ENCODE results near the gene LACTBL1.
"Not testable (repeated sequence)": the region's sequence is repeated elsewhere in the genome, so short reads cannot be mapped to it uniquely, and the experiment has no call there.

Gene LACTBL1, protein sequence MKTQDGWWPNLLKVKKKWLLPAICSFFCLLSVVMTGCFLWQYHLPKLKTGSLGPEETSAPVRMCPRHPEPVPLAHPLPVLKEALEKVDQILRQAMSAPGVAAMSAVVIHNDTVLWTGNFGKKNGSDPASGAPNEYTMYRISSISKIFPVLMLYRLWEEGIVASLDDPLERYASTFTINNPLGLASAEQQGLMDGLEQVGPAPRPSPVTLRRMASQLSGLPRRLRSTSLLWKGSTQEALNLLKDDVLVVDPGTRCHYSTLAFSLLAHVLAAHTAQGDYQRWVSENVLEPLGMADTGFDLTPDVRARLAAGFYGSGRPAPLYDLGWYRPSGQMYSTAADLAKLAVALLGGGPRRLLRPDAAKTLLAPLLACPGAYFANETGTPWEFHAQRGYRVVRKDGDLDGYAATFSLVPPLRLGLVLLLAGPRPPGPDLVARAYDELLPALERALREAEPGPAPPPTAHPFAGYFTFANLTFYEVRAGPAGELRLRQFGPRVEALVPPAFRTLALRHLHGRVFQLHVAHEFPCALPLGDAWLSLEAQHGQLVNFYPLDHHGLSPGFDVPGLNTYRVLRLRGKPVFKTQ

GRCh38 chr1:22972760-22973159 is at the start of gene LACTBL1:
TSS of gene LACTBL1 (minus strand) at chr1:22972866. CDS start at chr1:22972316, 550 bp downstream.
- Mint-ChIP-seq H3K4me3 (no peak within 1 kb of the TSS), H3K36me3 (ENCODE audit: low read depth) (no peaks in the 10 kb centered on the region), H3K27me3 (peaks cover 51% of the 10 kb centered on the region), H3K9me3 (no peaks in the 10 kb centered on the region), H3K4me1 (no peaks in the 10 kb centered on the region), H3K27ac (no peak within 1 kb of the TSS)
- DNase-seq = no peak
- ATAC-seq = no peak

GRCh38 chr1:23021834-23022233 is 49.2 kb upstream of the LACTBL1 start:
- ATAC-seq (no peak), DNase-seq (no peak)
- H3K27me3 Mint-ChIP-seq = no peaks in the 10 kb centered on the region
- peaks cover 61% of the 10 kb centered on the region for H3K4me1 Mint-ChIP-seq
- H3K36me3 Mint-ChIP-seq (ENCODE audit: low read depth) = peaks cover 25% of the 10 kb centered on the region
- peaks cover 8% of the 10 kb centered on the region for H3K9me3 Mint-ChIP-seq
- H3K4me3 Mint-ChIP-seq = peak overlapping the region; percentile 37
- H3K27ac Mint-ChIP-seq = no peak overlapping the region

DNA sequence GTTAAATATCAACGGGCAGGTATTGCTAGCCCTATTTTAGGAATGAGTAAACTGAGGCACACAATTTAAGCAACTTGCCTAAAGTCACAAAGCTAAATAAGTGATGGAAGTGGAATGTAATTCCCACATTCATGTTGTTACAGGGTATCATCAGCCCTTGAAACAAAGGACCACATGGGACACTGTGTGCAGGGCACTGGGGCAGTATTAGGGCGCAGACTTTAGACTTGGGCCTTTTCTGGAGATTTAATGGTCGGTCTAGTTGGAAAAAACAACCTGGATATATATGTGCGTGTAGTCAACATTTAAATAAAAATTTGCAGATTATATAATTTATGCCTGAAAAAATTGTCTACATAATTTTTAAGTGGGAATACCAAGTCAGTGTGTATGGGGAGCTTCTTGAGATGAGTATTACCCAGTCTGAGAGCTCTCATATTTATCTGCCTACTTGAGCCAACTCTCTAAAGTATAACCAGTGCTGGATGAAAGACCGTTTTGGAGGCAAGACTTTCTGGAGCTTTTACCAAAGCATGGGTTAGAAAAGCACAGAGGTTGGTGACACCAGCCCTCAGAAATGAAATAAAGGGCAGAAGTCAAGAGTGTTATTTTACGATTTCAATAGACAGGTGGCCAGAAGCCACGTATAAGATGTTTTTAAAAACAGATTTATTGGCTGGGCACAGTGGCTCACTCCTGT is 48.2 kb upstream of the LACTBL1 start:
- no peak for DNase-seq
- peak overlapping the region; percentile 87 for H3K27ac Mint-ChIP-seq
- peaks cover 8% of the 10 kb centered on the region for H3K9me3 Mint-ChIP-seq
- ATAC-seq = no peak
- peaks cover 53% of the 10 kb centered on the region for H3K4me1 Mint-ChIP-seq
- peak overlapping the region; percentile 99 for H3K4me3 Mint-ChIP-seq
- H3K36me3 Mint-ChIP-seq (ENCODE audit: low read depth) = peaks cover 25% of the 10 kb centered on the region
- H3K27me3 Mint-ChIP-seq = no peaks in the 10 kb centered on the region

GRCh38 chr1:23019863-23020625 is 47.4 kb upstream of the LACTBL1 start:
- ATAC-seq = peak; percentile 9
- Mint-ChIP-seq H3K27ac (peak overlapping the region; percentile 87), H3K9me3 (peaks cover 8% of the 10 kb centered on the region), H3K27me3 (no peaks in the 10 kb centered on the region), H3K4me1 (peaks cover 50% of the 10 kb centered on the region), H3K4me3 (peak overlapping the region; percentile 99), H3K36me3 (ENCODE audit: low read depth) (peaks cover 25% of the 10 kb centered on the region)
- DNase-seq = peak; percentile 25

GRCh38 chr1:23019094-23019862 is 46.6 kb upstream of the LACTBL1 start, which contains the start of gene KDM1A:
TSS of gene KDM1A (plus strand) at chr1:23019468. CDS start at chr1:23019597, 129 bp downstream.
- Mint-ChIP-seq H3K27me3 (no peaks in the 10 kb centered on the region), H3K4me1 (peaks cover 46% of the 10 kb centered on the region)
- peak; percentile 98 for ATAC-seq

GRCh38 chr1:23018661-23019093 is 46.0 kb upstream of the LACTBL1 start:
- H3K36me3 Mint-ChIP-seq (ENCODE audit: low read depth) = peaks cover 25% of the 10 kb centered on the region
- H3K27me3 Mint-ChIP-seq = no peaks in the 10 kb centered on the region
- no peak for ATAC-seq
- H3K4me1 Mint-ChIP-seq = peaks cover 42% of the 10 kb centered on the region
- peaks cover 8% of the 10 kb centered on the region for H3K9me3 Mint-ChIP-seq
- H3K27ac Mint-ChIP-seq = peak overlapping the region; percentile 89
- DNase-seq = no peak
- peak overlapping the region; percentile 99 for H3K4me3 Mint-ChIP-seq

More at GRCh38 chr1:23019094-23019862, 46.6 kb upstream of the LACTBL1 start, which contains the start of gene KDM1A:
- Mint-ChIP-seq H3K36me3 (ENCODE audit: low read depth) (peaks cover 25% of the 10 kb centered on the region), H3K27ac (peak within 1 kb of the TSS; percentile 89), H3K9me3 (peaks cover 8% of the 10 kb centered on the region), H3K4me3 (peak within 1 kb of the TSS; percentile 99)
- DNase-seq = peak; percentile 95

- H3K36me3 Mint-ChIP-seq (ENCODE audit: low read depth) = no peaks in the 10 kb centered on the region
- no peak overlapping the region for H3K27ac Mint-ChIP-seq
- DNase-seq (no peak), ATAC-seq (no peak)
- no peaks in the 10 kb centered on the region for H3K9me3 Mint-ChIP-seq
- no peak overlapping the region for H3K4me3 Mint-ChIP-seq
- H3K4me1 Mint-ChIP-seq = peaks cover 6% of the 10 kb centered on the region
- H3K27me3 Mint-ChIP-seq = no peaks in the 10 kb centered on the region
These were observed 41.0 kb upstream of the LACTBL1 start for GRCh38 chr1:23013657-23014056.

DNA sequence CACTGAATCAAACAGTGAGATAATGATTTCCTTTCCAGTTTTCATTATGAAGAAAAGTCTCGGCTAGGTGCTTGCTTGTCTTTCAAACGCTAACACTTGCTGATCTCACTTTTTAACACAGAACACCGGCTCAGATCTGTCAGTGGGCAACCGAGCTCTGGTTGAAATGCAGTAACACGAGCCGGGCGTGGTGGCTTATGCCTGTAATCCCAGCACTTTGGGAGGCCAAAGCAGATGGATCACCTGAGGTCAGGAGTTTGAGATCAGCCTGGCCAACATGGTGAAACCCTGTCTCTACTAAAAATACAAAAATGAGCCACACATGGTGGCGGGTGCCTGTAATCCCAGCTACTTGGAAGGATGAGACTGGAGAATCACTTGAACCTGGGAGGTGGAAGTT is 37.4 kb upstream of the LACTBL1 start:
- not testable (repeated sequence) for H3K36me3 Mint-ChIP-seq (ENCODE audit: low read depth); H3K9me3 Mint-ChIP-seq; H3K4me1 Mint-ChIP-seq; H3K4me3 Mint-ChIP-seq; H3K27me3 Mint-ChIP-seq; H3K27ac Mint-ChIP-seq; DNase-seq; ATAC-seq

GRCh38 chr1:23008901-23009300 is 36.2 kb upstream of the LACTBL1 start:
- Mint-ChIP-seq H3K4me3 (no peak overlapping the region), H3K9me3 (no peaks in the 10 kb centered on the region), H3K27ac (no peak overlapping the region), H3K36me3 (ENCODE audit: low read depth) (no peaks in the 10 kb centered on the region), H3K27me3 (peaks cover 3% of the 10 kb centered on the region), H3K4me1 (no peaks in the 10 kb centered on the region)
- no peak for DNase-seq
- no peak for ATAC-seq

DNA sequence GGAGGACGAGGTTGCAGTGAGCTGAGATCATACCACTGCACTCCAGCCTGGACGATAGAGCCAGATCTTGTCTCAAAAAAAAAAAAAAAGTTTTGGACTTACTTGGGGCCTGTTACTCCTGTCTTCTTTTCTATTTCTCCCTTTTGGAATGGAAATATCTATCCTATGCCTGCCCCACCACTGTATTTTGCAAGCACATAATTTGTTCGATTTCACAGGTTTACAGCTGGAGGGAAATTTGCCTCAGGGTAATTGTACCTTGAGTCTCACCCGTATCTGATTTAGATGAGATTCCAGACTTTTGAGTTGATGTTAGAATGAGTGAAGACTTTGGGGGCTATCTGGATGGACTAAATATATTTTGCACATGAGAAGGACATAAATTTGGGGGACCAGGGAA is 34.4 kb upstream of the LACTBL1 start:
- no peaks in the 10 kb centered on the region for H3K36me3 Mint-ChIP-seq (ENCODE audit: low read depth)

GRCh38 chr1:23004769-23005168 is 32.1 kb upstream of the LACTBL1 start:
- H3K27me3 Mint-ChIP-seq; H3K9me3 Mint-ChIP-seq; H3K36me3 Mint-ChIP-seq (ENCODE audit: low read depth); H3K4me1 Mint-ChIP-seq; H3K4me3 Mint-ChIP-seq; DNase-seq; H3K27ac Mint-ChIP-seq; ATAC-seq: not testable (repeated sequence)

More for the DNA sequence above, 34.4 kb upstream of the LACTBL1 start:
- Mint-ChIP-seq H3K27me3 (peaks cover 3% of the 10 kb centered on the region), H3K9me3 (no peaks in the 10 kb centered on the region), H3K4me3 (no peak overlapping the region), H3K4me1 (no peaks in the 10 kb centered on the region), H3K27ac (no peak overlapping the region)
- no peak for ATAC-seq
- DNase-seq = no peak

GRCh38 chr1:23004112-23004511 is 31.4 kb upstream of the LACTBL1 start:
- no peak overlapping the region for H3K4me3 Mint-ChIP-seq
- DNase-seq (no peak), ATAC-seq (no peak)
- H3K27me3 Mint-ChIP-seq = peaks cover 3% of the 10 kb centered on the region
- H3K4me1 Mint-ChIP-seq = no peaks in the 10 kb centered on the region
- no peaks in the 10 kb centered on the region for H3K36me3 Mint-ChIP-seq (ENCODE audit: low read depth)
- H3K27ac Mint-ChIP-seq = no peak overlapping the region
- no peaks in the 10 kb centered on the region for H3K9me3 Mint-ChIP-seq

DNA sequence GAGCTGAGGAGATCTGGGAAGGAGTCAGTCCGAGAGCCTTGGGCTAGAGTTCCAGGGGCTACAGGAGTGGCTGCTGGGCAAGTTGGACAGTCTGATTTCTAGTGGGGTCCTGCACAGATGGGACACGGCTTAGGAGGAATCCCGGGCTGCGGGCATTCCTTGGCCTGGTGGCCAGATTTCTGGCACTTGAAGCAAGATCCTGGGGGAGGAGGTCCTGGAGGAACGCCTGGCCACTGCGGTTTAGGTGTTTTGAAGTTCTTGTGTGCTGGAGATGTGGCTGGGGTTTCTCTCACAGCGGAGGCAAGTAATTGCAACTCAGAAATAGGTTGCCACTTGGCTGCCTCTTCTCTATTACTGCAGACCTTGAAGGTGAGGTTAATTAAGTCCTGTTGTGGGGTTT is 29.6 kb upstream of the LACTBL1 start:
- H3K4me3 Mint-ChIP-seq; H3K36me3 Mint-ChIP-seq (ENCODE audit: low read depth); ATAC-seq; H3K27ac Mint-ChIP-seq; H3K9me3 Mint-ChIP-seq; DNase-seq; H3K27me3 Mint-ChIP-seq; H3K4me1 Mint-ChIP-seq: not testable (repeated sequence)

Data from activated naive CD8-positive, alpha-beta T cell treated with anti-CD3 and anti-CD28 coated beads, Interleukin-2, amount 50 U/mL, for 24 hours (primary cell).